C4-2B (cell line): Measurements from ENCODE around the gene IL27RA.

Experiments used
- CTCF ChIP-seq: fragments of 450-650 bp; conservative IDR thresholded peaks from 2 replicates; pipeline ENCODE4 v1.5.1; 2017; ENCODE audit warnings: mild to moderate bottlenecking
- ZFX ChIP-seq: fragments of 450-650 bp; IDR thresholded peaks from 2 replicates; pipeline ENCODE4 v1.6.1; 2017

GRCh38 chr19:14052470-14052869 lies 20.9 kb downstream of the IL27RA start:
- no peak for TF ChIP-seq CTCF
- no peak for TF ChIP-seq ZFX
